ENCODE data around the gene CIAO3.
A peak's percentile ranks its signal among the peaks of the same experiment; 100 is the strongest.

CIAO3 gene

DNA sequence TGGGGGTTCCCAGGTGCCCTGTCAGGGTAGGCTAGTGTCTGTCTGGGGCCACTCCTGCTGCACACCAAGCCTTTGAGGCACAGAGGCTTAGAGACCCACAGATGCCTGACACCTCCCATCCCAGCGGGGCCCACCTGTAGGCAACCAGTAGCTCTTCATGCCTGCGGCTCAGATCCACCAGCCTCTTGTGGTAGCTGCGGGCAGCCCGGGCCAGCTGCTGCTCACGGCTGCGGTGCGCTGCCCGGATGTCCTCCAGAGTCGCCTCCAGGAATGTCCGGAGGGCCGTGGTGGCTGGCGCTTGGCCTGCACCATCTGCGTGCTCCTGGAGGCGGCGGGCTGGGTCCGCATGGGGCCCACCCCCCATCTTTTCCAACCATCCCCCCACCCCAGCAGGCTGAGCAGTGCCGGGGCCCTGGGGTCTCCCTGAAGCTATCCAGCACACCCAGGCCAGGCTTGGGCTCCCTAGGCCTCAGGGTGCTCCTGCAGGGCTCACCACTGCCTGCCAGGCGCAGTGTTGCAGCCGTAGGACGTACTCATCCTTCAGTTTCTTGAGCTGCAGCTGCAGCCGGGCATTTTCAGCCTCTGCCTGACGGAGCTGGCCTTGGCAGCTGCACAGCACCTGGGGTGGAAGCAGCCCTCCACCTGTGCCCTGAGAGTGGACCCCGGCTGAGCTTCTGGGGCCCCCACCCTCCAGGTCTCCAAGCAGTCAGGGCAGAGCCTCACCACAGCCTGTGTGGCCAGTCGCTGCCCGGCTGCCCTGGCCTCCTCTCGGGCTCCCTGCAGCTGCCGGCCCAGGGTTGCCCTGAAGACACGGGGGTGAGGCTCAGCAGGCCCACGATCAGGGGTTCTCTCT lies 16.4 kb downstream of the CIAO3 start:
- TF ChIP-seq, protein P1, sequence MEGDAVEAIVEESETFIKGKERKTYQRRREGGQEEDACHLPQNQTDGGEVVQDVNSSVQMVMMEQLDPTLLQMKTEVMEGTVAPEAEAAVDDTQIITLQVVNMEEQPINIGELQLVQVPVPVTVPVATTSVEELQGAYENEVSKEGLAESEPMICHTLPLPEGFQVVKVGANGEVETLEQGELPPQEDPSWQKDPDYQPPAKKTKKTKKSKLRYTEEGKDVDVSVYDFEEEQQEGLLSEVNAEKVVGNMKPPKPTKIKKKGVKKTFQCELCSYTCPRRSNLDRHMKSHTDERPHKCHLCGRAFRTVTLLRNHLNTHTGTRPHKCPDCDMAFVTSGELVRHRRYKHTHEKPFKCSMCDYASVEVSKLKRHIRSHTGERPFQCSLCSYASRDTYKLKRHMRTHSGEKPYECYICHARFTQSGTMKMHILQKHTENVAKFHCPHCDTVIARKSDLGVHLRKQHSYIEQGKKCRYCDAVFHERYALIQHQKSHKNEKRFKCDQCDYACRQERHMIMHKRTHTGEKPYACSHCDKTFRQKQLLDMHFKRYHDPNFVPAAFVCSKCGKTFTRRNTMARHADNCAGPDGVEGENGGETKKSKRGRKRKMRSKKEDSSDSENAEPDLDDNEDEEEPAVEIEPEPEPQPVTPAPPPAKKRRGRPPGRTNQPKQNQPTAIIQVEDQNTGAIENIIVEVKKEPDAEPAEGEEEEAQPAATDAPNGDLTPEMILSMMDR (IDR thresholded peaks at IDR 0.05; ENCODE audit: borderline replicate concordance, control extremely low read depth, extremely low read depth, insufficient read depth, missing control alignments): no peak
- in situ Hi-C loops (cut with MboI; ENCODE audit: low sequenced_read_pairs, unreplicated experiment): no loop called here
- no peak for DNase-seq (ENCODE audit: low spot score)

DNA sequence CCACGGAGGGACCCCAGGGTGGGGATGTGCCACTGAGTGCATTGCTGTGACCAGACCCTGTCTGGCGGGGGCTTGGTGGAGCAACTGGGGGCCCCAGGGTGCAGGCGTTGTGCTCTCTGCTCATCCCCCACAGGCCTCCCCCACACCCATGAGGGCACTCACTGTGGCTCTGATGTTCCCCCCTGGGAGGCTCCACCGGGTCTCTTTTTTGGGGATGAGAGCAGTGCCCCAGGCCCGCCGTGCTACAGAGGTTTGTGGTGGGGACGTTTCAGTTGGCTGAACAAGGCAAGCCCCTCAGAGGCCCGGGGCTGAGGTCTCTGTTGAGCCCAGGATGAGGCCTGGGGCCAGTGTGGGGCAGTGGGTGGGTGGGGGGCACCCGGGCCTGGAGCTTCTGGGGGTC lies 17.1 kb downstream of the CIAO3 start:
- TF ChIP-seq, protein P1 (IDR thresholded peaks at IDR 0.05; ENCODE audit: borderline replicate concordance, control extremely low read depth, extremely low read depth, insufficient read depth, missing control alignments): no peak
- in situ Hi-C loops (cut with MboI; ENCODE audit: low sequenced_read_pairs, unreplicated experiment): no loop called here
- no peak for DNase-seq (ENCODE audit: low spot score)

DNA sequence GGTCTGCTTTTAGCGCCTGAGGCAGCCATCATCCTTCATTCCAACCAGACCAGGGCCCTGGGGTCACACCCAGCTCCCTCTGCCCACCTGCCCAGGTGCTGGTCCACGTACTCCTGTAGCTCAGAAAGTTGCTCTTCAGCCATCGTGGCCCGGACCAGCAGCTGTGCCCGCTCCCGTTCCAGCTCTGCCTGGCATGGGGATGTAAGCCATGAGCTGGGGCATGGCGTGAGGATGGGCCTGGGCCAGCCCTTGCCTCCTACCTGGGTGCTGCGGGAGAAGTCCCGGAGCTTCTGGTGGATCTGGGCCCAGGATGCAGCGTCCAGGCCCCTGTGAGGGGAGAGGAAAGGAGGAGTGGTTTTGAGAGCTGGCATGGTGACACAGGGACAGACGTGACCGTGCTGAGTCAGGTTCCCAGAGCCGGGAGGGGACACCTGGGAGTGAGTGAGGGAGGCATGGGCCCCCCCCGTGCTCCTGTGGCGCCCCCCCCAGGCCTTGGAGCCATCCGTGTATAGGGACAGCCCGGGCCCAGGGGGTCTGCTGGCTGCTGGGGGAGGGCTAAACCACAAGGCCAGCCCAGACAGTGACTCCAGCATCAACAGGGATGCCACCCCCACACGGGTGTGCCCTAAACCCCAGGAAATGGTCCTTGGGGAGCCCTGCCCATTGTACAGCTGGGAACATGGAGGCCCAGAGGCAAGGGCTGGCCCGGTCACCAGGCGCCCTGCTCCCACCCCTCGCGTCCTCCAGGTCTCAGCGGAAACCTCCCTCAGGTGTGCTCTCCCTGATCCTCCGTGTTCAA lies 17.8 kb downstream of the CIAO3 start:
- TF ChIP-seq, protein P1 (IDR thresholded peaks at IDR 0.05; ENCODE audit: borderline replicate concordance, control extremely low read depth, extremely low read depth, insufficient read depth, missing control alignments): no peak
- in situ Hi-C loops (cut with MboI; ENCODE audit: low sequenced_read_pairs, unreplicated experiment): no loop called here
- DNase-seq (ENCODE audit: low spot score): no peak

DNA sequence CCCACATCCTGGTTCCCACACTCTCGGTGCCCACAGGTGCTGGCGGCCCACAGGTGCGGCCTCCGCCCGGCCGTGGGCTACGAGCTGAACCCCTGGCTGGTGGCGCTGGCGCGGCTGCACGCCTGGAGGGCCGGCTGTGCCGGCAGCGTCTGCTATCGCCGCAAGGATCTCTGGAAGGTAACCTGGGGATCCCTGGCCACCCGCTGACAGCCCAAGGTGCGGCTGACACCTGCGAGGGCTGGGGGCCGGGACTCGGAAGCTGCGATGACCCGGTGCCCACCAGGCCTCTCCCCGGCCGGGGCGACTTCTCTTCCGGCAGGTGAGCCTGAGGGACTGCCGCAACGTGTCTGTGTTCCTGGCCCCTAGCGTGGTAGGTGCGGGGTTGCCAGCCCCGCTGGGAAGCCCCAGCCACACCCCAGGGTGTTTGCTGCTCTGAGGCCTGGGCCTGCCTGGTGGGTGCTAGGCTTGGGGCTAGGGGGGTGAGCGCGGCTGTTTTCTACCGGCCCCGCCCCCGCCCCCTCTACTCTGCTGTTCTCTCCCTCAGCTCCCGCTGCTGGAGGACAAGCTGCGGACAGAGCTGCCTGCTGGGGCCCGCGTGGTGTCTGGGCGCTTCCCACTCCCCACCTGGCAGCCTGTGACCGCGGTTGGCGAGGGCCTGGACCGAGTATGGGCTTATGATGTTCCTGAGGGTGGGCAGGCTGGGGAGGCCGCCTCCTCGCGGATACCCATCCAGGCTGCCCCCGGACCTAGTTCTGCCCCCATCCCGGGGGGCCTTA lies 18.8 kb downstream of the CIAO3 start:
- in situ Hi-C loops (cut with MboI; ENCODE audit: low sequenced_read_pairs, unreplicated experiment): no loop called here
- no peak for DNase-seq (ENCODE audit: low spot score)
- TF ChIP-seq, protein P1 (IDR thresholded peaks at IDR 0.05; ENCODE audit: borderline replicate concordance, control extremely low read depth, extremely low read depth, insufficient read depth, missing control alignments): no peak

DNA sequence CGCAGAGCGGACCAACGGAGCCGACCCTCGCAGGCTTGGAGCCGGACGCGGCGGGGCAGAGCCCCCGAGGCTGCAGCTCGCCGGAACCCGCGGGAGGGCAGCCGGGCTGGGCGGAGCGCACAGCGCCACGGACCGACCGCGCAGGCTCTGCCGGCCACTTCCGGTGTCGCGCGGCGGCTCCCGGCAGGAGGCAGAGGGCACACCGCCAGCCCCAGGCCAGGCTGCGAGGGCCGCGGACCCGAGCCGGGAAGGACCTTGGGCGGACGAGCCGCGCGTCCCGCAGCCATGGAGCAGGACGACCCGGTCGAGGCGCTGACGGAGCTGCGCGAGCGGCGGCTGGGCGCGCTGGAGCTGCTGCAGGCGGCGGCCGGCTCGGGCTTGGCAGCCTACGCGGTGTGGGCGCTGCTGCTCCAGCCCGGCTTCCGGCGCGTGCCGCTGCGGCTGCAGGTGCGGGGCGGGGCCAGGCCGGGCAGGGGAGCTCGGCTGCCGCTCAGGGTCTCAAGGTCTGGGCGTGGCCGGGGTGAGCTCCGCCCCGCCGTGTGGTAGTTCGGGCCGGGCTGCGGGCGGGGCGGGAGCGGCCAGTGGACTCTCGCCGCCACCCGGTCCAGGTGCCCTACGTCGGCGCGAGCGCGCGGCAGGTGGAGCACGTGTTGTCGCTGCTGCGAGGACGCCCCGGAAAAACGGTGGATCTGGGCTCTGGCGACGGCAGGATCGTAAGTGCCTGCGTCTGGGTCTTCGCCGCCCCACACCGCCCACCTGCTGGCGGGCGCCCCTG lies 19.6 kb downstream of the CIAO3 start, which contains the start of gene ANTKMT:
ANTKMT (plus strand) TSS at position 157 of the 775 bp plus-strand sequence; CDS start at position 286, 129 bp downstream.
- TF ChIP-seq, protein P1 (IDR thresholded peaks at IDR 0.05; ENCODE audit: borderline replicate concordance, control extremely low read depth, extremely low read depth, insufficient read depth, missing control alignments): no peak
- DNase-seq (ENCODE audit: low spot score): peak; percentile 93
- in situ Hi-C loops (cut with MboI; ENCODE audit: low sequenced_read_pairs, unreplicated experiment): no loop called here
